Fibroblast of lung (primary cell): ENCODE measurements around the gene DNAJB13. TPM values are rescaled to one million over a fixed set of nuclear protein-coding genes. Genes with fewer than 3 reads are reported as not detected.

Source experiments
- DNase-seq, 2 donors: peaks; one replicate each; pipeline versions ENCODE4 v3.0.0 to v3.0.0-alpha.2; 2010; ENCODE audit warnings: low read depth in 2 of 2
- H2AFZ ChIP-seq: 2 replicates; pipeline ENCODE4 v1.5.1; 2012; ENCODE audit warnings: low read length, control low read depth, inconsistent platforms
- H3K27ac ChIP-seq: 2 replicates; pipeline ENCODE4 v1.5.1; 2011; ENCODE audit warnings: low read length, control low read depth; ENCODE audit not compliant: insufficient read depth
- H3K27me3 ChIP-seq: 2 replicates; pipeline ENCODE4 v1.5.1; 2011; ENCODE audit warnings: mild to moderate bottlenecking, low read length; ENCODE audit not compliant: control insufficient read depth, insufficient read depth
- H3K36me3 ChIP-seq: 2 replicates; pipeline ENCODE4 v1.5.1; 2011; ENCODE audit warnings: low read length; ENCODE audit not compliant: control insufficient read depth, insufficient read depth
- H3K4me1 ChIP-seq: 2 replicates; pipeline ENCODE4 v1.5.1; 2011; ENCODE audit warnings: low read length; ENCODE audit not compliant: control insufficient read depth, insufficient read depth; ENCODE audit errors: extremely low read depth
- H3K4me2 ChIP-seq: 2 replicates; pipeline ENCODE4 v1.5.1; 2011; ENCODE audit warnings: low read length, control low read depth; ENCODE audit not compliant: insufficient read depth; ENCODE audit errors: extremely low read depth
- H3K4me3 ChIP-seq, 4 experiments: fragments of 200-600 bp in 1 of 4; sonication (generic) in 1 of 4; replicated peaks in 1 of 4; 2 replicates each; pipeline ENCODE4 v1.5.1; 2011 to 2016; ENCODE audit warnings: low read length in 4 of 4, low read depth in 3 of 4, mild to moderate bottlenecking in 3 of 4, control low read depth in 2 of 4, inconsistent platforms in 1 of 4, mixed read lengths in 1 of 4; ENCODE audit not compliant: insufficient read depth in 1 of 4; ENCODE audit errors: control extremely low read depth in 1 of 4
- H3K79me2 ChIP-seq: 2 replicates; pipeline ENCODE4 v1.5.1; 2012; ENCODE audit warnings: mild to moderate bottlenecking, low read length, inconsistent platforms; ENCODE audit not compliant: control insufficient read depth, insufficient read depth
- H3K9ac ChIP-seq: 2 replicates; pipeline ENCODE4 v1.5.1; 2011; ENCODE audit warnings: mild to moderate bottlenecking, low read length, control low read depth; ENCODE audit not compliant: insufficient read depth
- H3K9me3 ChIP-seq: 2 replicates; pipeline ENCODE4 v1.5.1; 2012; ENCODE audit warnings: low read depth, low read length; ENCODE audit not compliant: control insufficient read depth, insufficient read depth
- H4K20me1 ChIP-seq: 2 replicates; pipeline ENCODE4 v1.5.1; 2011; ENCODE audit warnings: low read length; ENCODE audit not compliant: control insufficient read depth, insufficient read depth; ENCODE audit errors: extremely low read depth
- EZH2 ChIP-seq: IDR thresholded peaks from 2 replicates; pipeline ENCODE4 v1.5.1; 2012; ENCODE audit warnings: low read length, control low read depth, mild to moderate bottlenecking; ENCODE audit errors: missing control alignments
- polyA plus RNA-seq, 2 donors: library from polyadenylated mRNA; depleted of rRNA in 1 of 2; stranded (reverse) in 1 of 2; unstranded in 1 of 2; fragments of >200 nt; gene quantifications; 2 replicates each; pipeline ENCODE4 v1.2.1, GENCODE V29; 2011 to 2012; ENCODE audit warnings: missing spikeins in 1 of 2
- total RNA-seq: library from RNA; depleted of rRNA; stranded (reverse); fragments of >200 nt; gene quantifications from 2 replicates; pipeline ENCODE4 v1.2.1, GENCODE V29; 2014
- TF ChIP-seq, protein P1 (sequence below), 2 donors: IDR thresholded peaks in 1 of 2; conservative IDR thresholded peaks in 1 of 2; 1 replicate in 1 of 2; 2 replicates in 1 of 2; pipeline ENCODE4 v1.5.1; 2011 to 2012; ENCODE audit warnings: low read length in 2 of 2, control low read depth in 1 of 2, inconsistent platforms in 1 of 2, low read depth in 1 of 2, mild to moderate bottlenecking in 1 of 2

Gene DNAJB13
- total and polyA plus RNA-seq, 2 donors (not counting 1 experiment from before 2014, with no cell fraction given): 0.10 to 0.17 TPM

DNA sequence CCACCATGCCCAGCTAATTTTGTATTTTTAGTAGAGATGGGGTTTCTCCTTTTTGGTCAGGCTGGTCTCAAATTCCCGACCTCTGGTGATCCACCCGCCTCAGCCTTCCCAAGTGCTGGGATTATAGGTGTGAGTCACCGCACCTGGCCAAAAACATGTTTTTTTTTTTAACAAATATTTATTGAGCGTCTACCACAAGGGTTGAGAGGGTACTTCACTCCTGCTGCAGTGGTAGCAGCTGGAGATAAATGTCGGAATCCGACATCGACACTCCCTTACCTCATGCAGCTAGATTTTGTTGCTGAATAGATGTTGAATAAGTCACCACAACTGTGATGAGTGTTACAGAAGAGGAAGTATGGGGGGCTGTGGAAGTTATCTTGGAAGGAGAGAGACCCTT, 971 bp downstream of the DNAJB13 start:
- H3K4me3 ChIP-seq: no peak overlapping the region
- H3K9me3 ChIP-seq: no peaks in the 10 kb centered on the region
- no peak overlapping the region for H3K9ac ChIP-seq
- no peaks in the 10 kb centered on the region for H3K79me2 ChIP-seq
- no peaks in the 10 kb centered on the region for H3K36me3 ChIP-seq
- H4K20me1 ChIP-seq: no peaks in the 10 kb centered on the region
- no peak overlapping the region for H3K27ac ChIP-seq
- H3K27me3 ChIP-seq: no peaks in the 10 kb centered on the region
- no peaks in the 10 kb centered on the region for H3K4me1 ChIP-seq
- DNase-seq: peak in 1 of 2 donors; percentile 82
- H3K4me2 ChIP-seq: no peak overlapping the region
- TF ChIP-seq, protein P1, sequence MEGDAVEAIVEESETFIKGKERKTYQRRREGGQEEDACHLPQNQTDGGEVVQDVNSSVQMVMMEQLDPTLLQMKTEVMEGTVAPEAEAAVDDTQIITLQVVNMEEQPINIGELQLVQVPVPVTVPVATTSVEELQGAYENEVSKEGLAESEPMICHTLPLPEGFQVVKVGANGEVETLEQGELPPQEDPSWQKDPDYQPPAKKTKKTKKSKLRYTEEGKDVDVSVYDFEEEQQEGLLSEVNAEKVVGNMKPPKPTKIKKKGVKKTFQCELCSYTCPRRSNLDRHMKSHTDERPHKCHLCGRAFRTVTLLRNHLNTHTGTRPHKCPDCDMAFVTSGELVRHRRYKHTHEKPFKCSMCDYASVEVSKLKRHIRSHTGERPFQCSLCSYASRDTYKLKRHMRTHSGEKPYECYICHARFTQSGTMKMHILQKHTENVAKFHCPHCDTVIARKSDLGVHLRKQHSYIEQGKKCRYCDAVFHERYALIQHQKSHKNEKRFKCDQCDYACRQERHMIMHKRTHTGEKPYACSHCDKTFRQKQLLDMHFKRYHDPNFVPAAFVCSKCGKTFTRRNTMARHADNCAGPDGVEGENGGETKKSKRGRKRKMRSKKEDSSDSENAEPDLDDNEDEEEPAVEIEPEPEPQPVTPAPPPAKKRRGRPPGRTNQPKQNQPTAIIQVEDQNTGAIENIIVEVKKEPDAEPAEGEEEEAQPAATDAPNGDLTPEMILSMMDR (conservative IDR thresholded peaks at IDR 0.05 in 1 of 2, IDR thresholded peaks at IDR 0.05 in 1 of 2; ENCODE audit: low read depth in 1 of 2, low read length in 2 of 2): no peak
- no peak for TF ChIP-seq EZH2
- H2AFZ ChIP-seq: no peak overlapping the region

DNA sequence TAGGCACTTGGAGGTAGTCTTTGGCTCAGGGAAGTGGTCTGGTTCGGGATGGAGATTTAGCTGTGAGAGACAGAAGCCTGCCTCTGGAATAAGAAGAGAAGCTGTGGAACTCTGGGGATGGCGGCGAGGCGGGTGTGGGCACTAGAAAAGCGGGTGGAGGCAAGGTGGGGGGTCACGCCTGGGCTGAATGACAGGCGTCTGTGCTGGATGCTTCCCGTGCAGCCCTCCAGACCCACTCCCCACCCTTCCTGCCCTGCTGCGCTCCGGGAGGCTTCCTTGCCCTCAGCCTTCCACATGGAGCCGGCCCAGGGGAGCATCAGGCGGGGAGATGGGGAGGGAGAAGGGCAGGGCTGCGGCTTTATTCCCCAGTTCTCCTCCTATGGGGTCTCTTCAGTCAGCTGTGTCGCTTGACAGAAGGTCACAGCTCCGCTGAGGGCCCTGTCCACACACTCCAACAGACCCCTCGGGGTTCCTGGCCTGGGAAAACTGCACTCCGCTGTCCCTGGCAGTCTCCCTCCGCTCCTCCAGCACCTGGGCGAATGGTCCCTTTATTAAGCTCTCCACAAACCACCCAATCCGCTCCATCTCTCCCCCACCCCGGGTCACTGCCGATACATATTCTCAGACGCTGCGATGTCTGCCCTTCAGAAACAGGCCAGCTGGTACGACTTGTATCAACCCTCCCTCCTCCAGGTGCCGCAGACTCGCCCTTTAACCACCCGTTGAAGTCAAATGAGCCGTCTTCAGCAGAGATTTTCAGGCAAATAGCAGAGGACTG, 6.2 kb downstream of the DNAJB13 start:
- TF ChIP-seq, protein P1 (conservative IDR thresholded peaks at IDR 0.05 in 1 of 2, IDR thresholded peaks at IDR 0.05 in 1 of 2; ENCODE audit: low read depth in 1 of 2, low read length in 2 of 2): no peak
- no peak for TF ChIP-seq EZH2
- Histone ChIP-seq H3K27ac (no peak overlapping the region), H3K4me2 (no peak overlapping the region), H2AFZ (no peak overlapping the region), H3K79me2 (no peaks in the 10 kb centered on the region), H3K4me3 (no peak overlapping the region), H3K36me3 (no peaks in the 10 kb centered on the region), H3K9ac (no peak overlapping the region), H4K20me1 (no peaks in the 10 kb centered on the region), H3K4me1 (no peaks in the 10 kb centered on the region), H3K9me3 (no peaks in the 10 kb centered on the region), H3K27me3 (no peaks in the 10 kb centered on the region)
- no peak for DNase-seq

DNA sequence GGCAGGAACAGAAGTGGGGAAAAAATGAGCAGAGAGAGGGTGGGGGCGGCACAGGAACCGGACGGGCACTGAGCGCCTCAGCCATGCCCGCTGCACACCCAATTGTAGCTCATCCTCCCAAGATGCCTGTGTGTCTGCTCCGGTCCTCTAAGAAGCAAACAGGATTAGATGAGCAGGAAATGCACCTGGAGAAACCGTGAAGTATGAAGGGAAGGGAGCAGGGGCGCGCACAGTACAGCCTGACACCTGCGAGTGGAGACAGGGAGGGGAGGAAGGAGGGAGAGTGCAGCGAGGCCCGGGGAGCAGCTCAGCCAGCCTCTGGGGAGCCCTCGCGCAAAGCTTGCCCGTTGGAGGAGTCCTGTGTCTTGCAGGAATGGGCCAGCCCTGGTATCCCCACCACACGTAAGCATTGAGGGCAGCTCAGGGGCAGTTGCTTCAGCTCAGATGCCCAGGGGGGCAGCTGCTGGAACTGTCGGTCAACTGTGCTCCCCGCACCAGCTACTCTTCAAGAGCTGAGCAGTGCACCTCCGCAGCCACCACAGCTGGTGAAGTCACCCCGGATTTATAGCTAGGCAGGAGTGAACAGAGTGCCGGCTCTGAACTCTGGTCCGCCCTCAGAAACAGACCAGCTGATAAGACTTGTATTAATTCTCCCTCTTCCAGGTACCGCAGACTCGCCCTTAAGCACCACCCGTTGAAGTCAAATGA, 7.0 kb downstream of the DNAJB13 start:
- no peak overlapping the region for H3K4me2 ChIP-seq
- H2AFZ ChIP-seq: no peak overlapping the region
- no peaks in the 10 kb centered on the region for H3K4me1 ChIP-seq
- no peaks in the 10 kb centered on the region for H3K27me3 ChIP-seq
- no peak overlapping the region for H3K4me3 ChIP-seq
- no peaks in the 10 kb centered on the region for H3K79me2 ChIP-seq
- no peak overlapping the region for H3K9ac ChIP-seq
- H3K9me3 ChIP-seq: no peaks in the 10 kb centered on the region
- no peak for DNase-seq
- no peaks in the 10 kb centered on the region for H4K20me1 ChIP-seq
- H3K36me3 ChIP-seq: no peaks in the 10 kb centered on the region
- H3K27ac ChIP-seq: no peak overlapping the region
- TF ChIP-seq, protein P1 (conservative IDR thresholded peaks at IDR 0.05 in 1 of 2, IDR thresholded peaks at IDR 0.05 in 1 of 2; ENCODE audit: low read depth in 1 of 2, low read length in 2 of 2): no peak
- TF ChIP-seq EZH2: no peak
